GM12878 (cell line): ENCODE data around the gene BBLN. TPM values are rescaled to one million over a fixed set of nuclear protein-coding genes. Genes with fewer than 3 reads are reported as not detected.

Experiments used
- ATAC-seq: fragments of 200-7000 bp; cut with Tn5 transposase; 3 replicates; pipeline ENCODE4 v1.9.1; 2020; ENCODE audit warnings: mild to moderate bottlenecking, moderate library complexity
- BruUV-seq: library from RNA; stranded (reverse); fragments of 400-500 nt; replicated peaks from 2 replicates; lab custom pipeline; 2021; lab: Mats Ljungman, UMichigan
- CTCF ChIA-PET: fragments of 300-600 bp; sonication (Branson Sonifier 250); formaldehyde crosslinking; extraction: SDS; loops from one replicate; lab custom pipeline; 2021; ENCODE audit warnings: inconsistent platforms; lab: Yijun Ruan, JAX
- POLR2A ChIA-PET: fragments of 350-600 bp; formaldehyde crosslinking; extraction: SDS; loops from one replicate; lab custom pipeline; 2021; ENCODE audit warnings: inconsistent platforms; lab: Charles Lee
- RAD21 ChIA-PET: fragments of 300-600 bp; sonication (Branson Sonifier 250); formaldehyde crosslinking; loops from one replicate; lab custom pipeline; 2023; ENCODE audit warnings: antibody characterized with exemption; ENCODE audit not compliant: unreplicated experiment; lab: Charles Lee
- SMC1A ChIA-PET: fragments of 300-600 bp; sonication (Branson Sonifier 250); formaldehyde crosslinking; loops from one replicate; lab custom pipeline; 2023; ENCODE audit not compliant: unreplicated experiment, uncharacterized antibody; lab: Charles Lee
- DNase-seq: peaks from one replicate; pipeline ENCODE4 v3.0.0-alpha.2; 2011; ENCODE audit warnings: low read depth, low spot score
- FAIRE-seq: peaks from 3 replicates; lab custom pipeline; 2011; peaks lifted over from hg19 to GRCh38; lab: Jason Lieb, UNC
- H2AFZ ChIP-seq: 2 replicates; pipeline ENCODE4 v1.6.0; 2011; ENCODE audit warnings: low read depth, low read length, control low read depth; ENCODE audit not compliant: control insufficient read depth
- H3K27ac ChIP-seq: 2 replicates; pipeline ENCODE4 v1.5.1; 2011; ENCODE audit warnings: control low read depth; ENCODE audit not compliant: control insufficient read depth, insufficient read depth
- H3K27me3 ChIP-seq, 2 experiments: replicated peaks in 1 of 2; 2 replicates each; pipeline versions ENCODE4 v1.6.0 to v1.6.1; 2011; ENCODE audit warnings: low read length in 1 of 2; ENCODE audit not compliant: control insufficient read depth in 2 of 2, insufficient read depth in 2 of 2
- H3K36me3 ChIP-seq, 2 experiments: 2 replicates each; pipeline ENCODE4 v1.5.1; 2011; ENCODE audit warnings: low read length in 1 of 2; ENCODE audit not compliant: control insufficient read depth in 2 of 2, insufficient read depth in 2 of 2
- H3K4me1 ChIP-seq: 2 replicates; pipeline ENCODE4 v1.6.1; 2011; ENCODE audit warnings: mild to moderate bottlenecking, low read length, moderate library complexity, mixed read lengths; ENCODE audit not compliant: control insufficient read depth, insufficient read depth
- H3K4me2 ChIP-seq: 2 replicates; pipeline ENCODE4 v1.6.0; 2011; ENCODE audit warnings: control low read depth; ENCODE audit not compliant: control insufficient read depth, insufficient read depth
- H3K4me3 ChIP-seq: fragments of 200-600 bp; sonication (generic); 2 replicates; pipeline ENCODE4 v1.5.1; 2016
- H3K79me2 ChIP-seq: 2 replicates; pipeline ENCODE4 v1.6.0; 2011; ENCODE audit warnings: low read length; ENCODE audit not compliant: control insufficient read depth, insufficient read depth
- H3K9ac ChIP-seq: 2 replicates; pipeline ENCODE4 v1.8.0; 2011; ENCODE audit warnings: low read length, control low read depth, mixed read lengths; ENCODE audit not compliant: control insufficient read depth, insufficient read depth
- H3K9me3 ChIP-seq: replicated peaks from 3 replicates; pipeline ENCODE4 v1.5.1; 2011; ENCODE audit warnings: mild to moderate bottlenecking, low read length; ENCODE audit not compliant: control insufficient read depth, insufficient read depth
- H4K20me1 ChIP-seq: 2 replicates; pipeline ENCODE4 v1.6.0; 2011; ENCODE audit not compliant: control insufficient read depth, insufficient read depth
- BMI1 ChIP-seq: fragments of 450-650 bp; IDR thresholded peaks from 2 replicates; pipeline ENCODE4 v1.6.1; 2016; ENCODE audit warnings: mild to moderate bottlenecking, moderate library complexity, borderline replicate concordance
- E4F1 ChIP-seq: fragments of 450-650 bp; IDR thresholded peaks from 2 replicates; pipeline ENCODE4 v1.6.1; 2018; ENCODE audit warnings: borderline replicate concordance, mild to moderate bottlenecking; ENCODE audit not compliant: partially characterized antibody
- GATAD2B ChIP-seq: fragments of 450-650 bp; conservative IDR thresholded peaks from 2 replicates; pipeline ENCODE4 v1.6.1; 2017; ENCODE audit warnings: low read depth, mild to moderate bottlenecking, moderate library complexity
- IRF4 ChIP-seq: IDR thresholded peaks from 2 replicates; pipeline ENCODE4 v1.6.1; 2011; ENCODE audit warnings: low read depth, low read length
- LARP7 ChIP-seq: fragments of 450-650 bp; IDR thresholded peaks from 2 replicates; pipeline ENCODE4 v1.6.1; 2017; ENCODE audit warnings: mild to moderate bottlenecking
- TARDBP ChIP-seq: IDR thresholded peaks from 2 replicates; pipeline ENCODE4 v1.6.1; 2016; ENCODE audit warnings: borderline replicate concordance
- TBL1XR1 ChIP-seq: IDR thresholded peaks from 2 replicates; pipeline ENCODE4 v1.6.1; 2012; ENCODE audit warnings: low read depth, low read length, improper control_type of control experiment
- TCF7 ChIP-seq: IDR thresholded peaks from 2 replicates; pipeline ENCODE4 v1.6.1; 2014; ENCODE audit warnings: antibody characterized with exemption, borderline replicate concordance
- ZBTB4 ChIP-seq: fragments of 450-650 bp; formaldehyde crosslinking; IDR thresholded peaks from 2 replicates; pipeline ENCODE4 v1.4.0; 2022; ENCODE audit warnings: mild to moderate bottlenecking, moderate library complexity
- ZNF217 ChIP-seq: fragments of 450-650 bp; IDR thresholded peaks from 2 replicates; pipeline ENCODE4 v1.6.1; 2017; ENCODE audit warnings: antibody characterized with exemption, mild to moderate bottlenecking
- ZNF274 ChIP-seq: IDR thresholded peaks from one replicate; pipeline ENCODE4 v1.8.0; 2011; ENCODE audit not compliant: insufficient read length, insufficient read depth
- WGBS: methylation state at CpG from one replicate; pipeline ENCODE4 v1.1.6; 2016; ENCODE audit warnings: low lambda C conversion rate; ENCODE audit not compliant: insufficient replicate concordance, insufficient coverage; ENCODE audit errors: missing lambda C conversion rate; 5-methylcytosine and 5-hydroxymethylcytosine counted together
- in situ Hi-C: fragments of 300-500 bp; cut with MboI; formaldehyde crosslinking; loops from 9 replicates; pipeline ENCODE4 v1.14.3; 2018; ENCODE audit warnings: mixed read lengths
- intact Hi-C: fragments of 100-400 bp; cut with micrococcal nuclease; formaldehyde crosslinking; loops from one replicate; pipeline ENCODE4 v1.14.2; 2022; ENCODE audit not compliant: unreplicated experiment
- polyA plus RNA-seq, 11 experiments: library from polyadenylated mRNA; depleted of rRNA in 4 of 11; unstranded in 6 of 11; stranded (reverse) in 5 of 11; fragments of >200 nt; fragmentation: Nextera tagmentation in 4 of 11; fragmentation: Illumina TruSeq in 1 of 11; extraction: Ambion mirVana in 4 of 11; extraction: Trizol in 1 of 11; gene quantifications; 1 replicate in 1 of 11; 2 replicates in 10 of 11; pipeline versions ENCODE4 v1.2.1 to v1.2.3, GENCODE V29; 2011 to 2016; ENCODE audit warnings: inconsistent platforms in 2 of 11, missing spikeins in 2 of 11, low read depth in 1 of 11
- total RNA-seq, 4 experiments: library from RNA; depleted of rRNA in 3 of 4; stranded (reverse); fragments of >200 nt in 3 of 4; fragmentation: Illumina TruSeq in 1 of 4; extraction: Trizol in 1 of 4; gene quantifications; 2 replicates each; pipeline versions ENCODE4 v1.2.1 to v1.2.3, GENCODE V29; 2013 to 2021

BBLN gene
- total and polyA plus RNA-seq, 10 of the 15 experiments (the other 5 are each of a cell fraction or from before 2014, with no cell fraction given): 3.8 to 194 (median 66.2) TPM

- no peak for TF ChIP-seq ZBTB4
Measured at GRCh38 chr9:128205296-128205944, 45.4 kb downstream of the BBLN start (continued).

- POLR2A ChIA-PET: interaction anchor here (0.5 kb wide), 1 partner anchor 109 kb away, joined by 3 read pairs; no protein-coding TSS in a partner anchor
- Histone ChIP-seq H4K20me1 (no peaks in the 10 kb centered on the region), H3K9ac (no peak overlapping the region), H3K4me2 (no peak overlapping the region), H3K4me1 (peaks cover 7% of the 10 kb centered on the region; the same call in 1 of the 2 replicates), H3K79me2 (no peaks in the 10 kb centered on the region), H3K9me3 (no peaks in the 10 kb centered on the region)
- intact Hi-C loops: no loop called here
- in situ Hi-C loops: no loop called here
- CTCF ChIA-PET: interaction anchor here (1.0 to 1.8 kb wide), 6 partner anchors 11 to 135 kb away, joined by 3 to 5 read pairs (median 4); no protein-coding TSS in a partner anchor
- DNase-seq: no peak
- BruUV-seq: no TSS peak
- 33% methylated on average over 3 of the region's 3 CpGs for WGBS
- FAIRE-seq: no peak
- no peak for TF ChIP-seq BMI1
- no peak for TF ChIP-seq E4F1
- no peak for TF ChIP-seq ZNF217
- no peak for TF ChIP-seq TBL1XR1
- TF ChIP-seq ZNF274: no peak
- TF ChIP-seq GATAD2B: no peak
- TF ChIP-seq TARDBP: no peak
- no peak for TF ChIP-seq IRF4
- TF ChIP-seq LARP7: no peak
- TF ChIP-seq TCF7: no peak
- TF ChIP-seq, all 136 proteins: peak for 0
- RAD21 ChIA-PET: no interaction called here
- H2AFZ ChIP-seq: no peak overlapping the region
- no peak for ATAC-seq
- SMC1A ChIA-PET: interaction anchor here (1.3 to 1.5 kb wide), 2 partner anchors 11 to 82 kb away, joined by 4 read pairs; no protein-coding TSS in a partner anchor
- no peak overlapping the region for H3K27ac ChIP-seq
- no peaks in the 10 kb centered on the region for H3K36me3 ChIP-seq
- H3K27me3 ChIP-seq: peaks cover 9 to 14% of the 10 kb centered on the region in 2 experiments; a peak in 3 of 4 replicates
- no peak overlapping the region for H3K4me3 ChIP-seq
Measured at GRCh38 chr9:128206484-128206883, 46.4 kb downstream of the BBLN start.
